Activated CD4-positive, alpha-beta T cell treated with anti-CD3 and anti-CD28 coated beads, Interleukin-2, Interleukin-4, amounts not matched to agents 100 ng/mL and 50 ng/mL, durations not matched to agents 16 hours and 8 hours (primary cell): ENCODE results near the gene CHST11.
"Not testable (repeated sequence)": the region's sequence is repeated elsewhere in the genome, so short reads cannot be mapped to it uniquely, and the experiment has no call there.

ENCODE experiments used
- DNase-seq: peaks from one replicate; pipeline ENCODE4 v3.0.0-alpha.2; 2020; ENCODE audit warnings: low spot score

CHST11 gene

GRCh38 chr12:104741497-104742367 is 285.0 kb downstream of the CHST11 start:
- no peak for DNase-seq

- no peak for DNase-seq
Observed at GRCh38 chr12:104742551-104743201, 285.9 kb downstream of the CHST11 start.

GRCh38 chr12:104743202-104743580 is 286.4 kb downstream of the CHST11 start:
- DNase-seq, result no peak

GRCh38 chr12:104743753-104744548 is 287.2 kb downstream of the CHST11 start:
- DNase-seq, result not testable (repeated sequence)

GRCh38 chr12:104746467-104747088 is 289.8 kb downstream of the CHST11 start:
- no peak for DNase-seq

- DNase-seq, result no peak
Observed at GRCh38 chr12:104747330-104747729, 290.6 kb downstream of the CHST11 start.

GRCh38 chr12:104747955-104748354 is 291.2 kb downstream of the CHST11 start:
- no peak for DNase-seq

GRCh38 chr12:104748356-104748755 is 291.6 kb downstream of the CHST11 start:
- no peak for DNase-seq

GRCh38 chr12:104748790-104749189 is 292.0 kb downstream of the CHST11 start:
- no peak for DNase-seq

- no peak for DNase-seq
Observed at GRCh38 chr12:104749545-104749944, 292.8 kb downstream of the CHST11 start.

GRCh38 chr12:104750061-104750460 is 293.3 kb downstream of the CHST11 start:
- DNase-seq, result no peak

- no peak for DNase-seq
Observed at GRCh38 chr12:104751120-104751519, 294.4 kb downstream of the CHST11 start.

- DNase-seq, result no peak
Observed at GRCh38 chr12:104751594-104751993, 294.8 kb downstream of the CHST11 start.

GRCh38 chr12:104752016-104752415 is 295.3 kb downstream of the CHST11 start:
- DNase-seq, result no peak

- DNase-seq, result no peak
Observed at GRCh38 chr12:104752881-104753280, 296.1 kb downstream of the CHST11 start.

GRCh38 chr12:104756901-104757300 is 300.2 kb downstream of the CHST11 start:
- DNase-seq, result no peak

- no peak for DNase-seq
Observed at GRCh38 chr12:104758771-104759170, 302.0 kb downstream of the CHST11 start.

GRCh38 chr12:104761091-104761490 is 304.3 kb downstream of the CHST11 start:
- DNase-seq, result no peak

GRCh38 chr12:104761611-104762010 is 304.9 kb downstream of the CHST11 start:
- DNase-seq, result no peak

- DNase-seq, result peak; percentile 65
Observed at GRCh38 chr12:104763168-104763805, 306.5 kb downstream of the CHST11 start.

GRCh38 chr12:104764225-104765091 is 307.7 kb downstream of the CHST11 start:
- peak; percentile 40 for DNase-seq
